ENCODE measurements around the gene MYH13. TPM values are rescaled to one million over a fixed set of nuclear protein-coding genes. Genes with fewer than 3 reads are reported as not detected.
A peak's percentile ranks its signal among the peaks of the same experiment; 100 is the strongest.
"Not testable (repeated sequence)": the region's sequence is repeated elsewhere in the genome, so short reads cannot be mapped to it uniquely, and the experiment has no call there.

The MYH13 gene
- total and polyA plus RNA-seq, 9 of the 15 experiments (the other 6 are each of a cell fraction or from before 2014, with no cell fraction given), result 0.01 TPM; not detected in 8

- BruUV-seq (replicated peaks); ATAC-seq; H3K9me3 ChIP-seq (replicated peaks; ENCODE audit: control insufficient read depth, insufficient read depth, low read depth, low read length); CTCF ChIA-PET (ENCODE audit: low intra/inter-chr PET ratio); H3K27me3 ChIP-seq (ENCODE audit: control insufficient read depth in 2 of 2, insufficient read depth in 2 of 2, low read length in 2 of 2); H3K9me1 ChIP-seq (ENCODE audit: control insufficient read depth, insufficient read depth, low read length); H3K27ac ChIP-seq (ENCODE audit: extremely low read depth, low read depth, low read length); in situ Hi-C loops (cut with MboI); H3K4me1 ChIP-seq (replicated peaks in 1 of 2; ENCODE audit: control insufficient read depth in 2 of 2, insufficient read depth in 2 of 2, low read length in 2 of 2); FAIRE-seq; POLR2A ChIA-PET; H4K20me1 ChIP-seq (replicated peaks; ENCODE audit: control insufficient read depth, insufficient read depth, low read length); H2AFZ ChIP-seq (ENCODE audit: low read depth, low read length); H3K9ac ChIP-seq (ENCODE audit: insufficient read depth in 1 of 2, low read depth in 2 of 2, low read length in 2 of 2); H3K36me3 ChIP-seq (ENCODE audit: control insufficient read depth, insufficient read depth, low read length); H3K79me2 ChIP-seq (ENCODE audit: control insufficient read depth, insufficient read depth, low read length): not testable (repeated sequence)
- peak; percentile 69 for TF ChIP-seq CHD2 (IDR thresholded peaks at IDR 0.05; ENCODE audit: low read depth, low read length)
- intact Hi-C loops (cut with micrococcal nuclease), result loop anchor here (10.0 kb wide), 1 partner anchor 63 kb away; no protein-coding TSS in a partner anchor
- peak in 1 of 4 experiments; percentile 16 for DNase-seq (ENCODE audit: extremely low read depth in 1 of 4, low spot score in 3 of 4)
- Histone ChIP-seq H3K4me2 (ENCODE audit: insufficient read depth, low read length) (peak overlapping the region; percentile 41; the same call in 1 of the 2 replicates), H3K4me3 (peak overlapping the region; percentile 25)
- 0% methylated on average over 5 of the region's 12 CpGs for WGBS (ENCODE audit: insufficient coverage, low coverage, missing lambda C conversion rate)
These were observed 81.2 kb downstream of the MYH13 start for GRCh38 chr17:10291576-10291975.

- BruUV-seq (replicated peaks), result no TSS peak
- Histone ChIP-seq H3K27me3 (ENCODE audit: control insufficient read depth in 2 of 2, insufficient read depth in 2 of 2, low read length in 2 of 2) (no peaks in the 10 kb centered on the region), H3K4me3 (no peak overlapping the region), H3K9me3 (replicated peaks; ENCODE audit: control insufficient read depth, insufficient read depth, low read depth, low read length) (no peaks in the 10 kb centered on the region), H3K79me2 (ENCODE audit: control insufficient read depth, insufficient read depth, low read length) (no peaks in the 10 kb centered on the region), H3K4me2 (ENCODE audit: insufficient read depth, low read length) (no peak overlapping the region), H2AFZ (ENCODE audit: low read depth, low read length) (no peak overlapping the region), H3K27ac (ENCODE audit: extremely low read depth, low read depth, low read length) (no peak overlapping the region), H3K4me1 (replicated peaks in 1 of 2; ENCODE audit: control insufficient read depth in 2 of 2, insufficient read depth in 2 of 2, low read length in 2 of 2) (peaks cover 0 to 2% of the 10 kb centered on the region in 2 experiments; a peak in 1 of 5 replicates), H3K9ac (ENCODE audit: insufficient read depth in 1 of 2, low read depth in 2 of 2, low read length in 2 of 2) (no peak overlapping the region), H3K9me1 (ENCODE audit: control insufficient read depth, insufficient read depth, low read length) (no peaks in the 10 kb centered on the region), H3K36me3 (ENCODE audit: control insufficient read depth, insufficient read depth, low read length) (no peaks in the 10 kb centered on the region), H4K20me1 (replicated peaks; ENCODE audit: control insufficient read depth, insufficient read depth, low read length) (no peaks in the 10 kb centered on the region)
- no peak for TF ChIP-seq POLR2AphosphoS2 (IDR thresholded peaks at IDR 0.05; ENCODE audit: low read length)
- TF ChIP-seq NELFE (IDR thresholded peaks at IDR 0.05; ENCODE audit: insufficient read depth, insufficient read length), result no peak
- no peak for TF ChIP-seq PRMT5 (CRISPR knock-in tag; IDR thresholded peaks at IDR 0.05)
- no peak for TF ChIP-seq CTCF (IDR thresholded peaks at IDR 0.05 in 2 of 3, conservative IDR thresholded peaks at IDR 0.05 in 1 of 3; ENCODE audit: insufficient read depth in 2 of 3, low read depth in 1 of 3, low read length in 3 of 3)
- TF ChIP-seq KLF16 (IDR thresholded peaks at IDR 0.05), result no peak
- no peak for TF ChIP-seq EZH2 (IDR thresholded peaks at IDR 0.05; ENCODE audit: borderline replicate concordance, low read depth, low read length)
- TF ChIP-seq NRF1 (conservative IDR thresholded peaks at IDR 0.05 in 1 of 2, IDR thresholded peaks at IDR 0.05 in 1 of 2), result no peak
- no peak for TF ChIP-seq SNAPC5 (CRISPR knock-in tag; IDR thresholded peaks at IDR 0.05)
- TF ChIP-seq ZBTB12 (CRISPR knock-in tag; IDR thresholded peaks at IDR 0.05), result no peak
- no peak for TF ChIP-seq ILK (tag; IDR thresholded peaks at IDR 0.05; ENCODE audit: borderline replicate concordance, low read depth)
- TF ChIP-seq POU5F1 (IDR thresholded peaks at IDR 0.05; ENCODE audit: borderline replicate concordance, low read depth, low read length, partially characterized antibody), result no peak
- TF ChIP-seq GABPB2 (CRISPR knock-in tag; conservative IDR thresholded peaks at IDR 0.05), result no peak
- in situ Hi-C loops (cut with MboI), result no loop called here
- ChIA-PET CTCF (ENCODE audit: low intra/inter-chr PET ratio) (no interaction called here), POLR2A (interaction anchor here (1.2 kb wide), 1 partner anchor 8 kb away, joined by 3 read pairs; no protein-coding TSS in a partner anchor)
- WGBS (ENCODE audit: insufficient coverage, low coverage, missing lambda C conversion rate), result no CpG with 5 or more reads among the region's 1 CpG
- intact Hi-C loops (cut with micrococcal nuclease), result loop anchor here (10.0 kb wide), 1 partner anchor 65 kb away; no protein-coding TSS in a partner anchor
- FAIRE-seq (no peak), ATAC-seq (no peak), DNase-seq (ENCODE audit: extremely low read depth in 1 of 4, low spot score in 3 of 4) (no peak)
These were observed 82.8 kb downstream of the MYH13 start for GRCh38 chr17:10290041-10290440.
